Measurements from ENCODE around the gene MIA2.

The MIA2 gene

GRCh38 chr14:39364509-39364908 is 130.8 kb downstream of the MIA2 start:
- no peak for DNase-seq
- TF ChIP-seq CTCF (IDR thresholded peaks at IDR 0.05): no peak
- H3K4me1 ChIP-seq: peaks cover 0 to 2% (median 0%) of the 10 kb centered on the region in 4 donors
- H3K27me3 ChIP-seq: no peaks in the 10 kb centered on the region
- no peak overlapping the region for H3K4me3 ChIP-seq
- peaks cover 0 to 15% (median 10%) of the 10 kb centered on the region in 3 donors for H3K9me3 ChIP-seq
- no peak overlapping the region for H3K27ac ChIP-seq
- H3K36me3 ChIP-seq: peaks cover 11 to 16% (median 14%) of the 10 kb centered on the region in 3 donors
- intact Hi-C loops (cut with DNase I; ENCODE audit: low total_unique reads): no loop called here

GRCh38 chr14:39365354-39365753 is 131.6 kb downstream of the MIA2 start:
- no peak for DNase-seq
- Histone ChIP-seq H3K27ac (no peak overlapping the region), H3K27me3 (no peaks in the 10 kb centered on the region), H3K36me3 (peaks cover 13 to 17% (median 16%) of the 10 kb centered on the region in 3 donors), H3K9me3 (peaks cover 0 to 15% (median 10%) of the 10 kb centered on the region in 3 donors), H3K4me3 (no peak overlapping the region), H3K4me1 (peaks cover 0 to 2% (median 0%) of the 10 kb centered on the region in 4 donors)
- no peak for TF ChIP-seq CTCF (IDR thresholded peaks at IDR 0.05)
- intact Hi-C loops (cut with DNase I; ENCODE audit: low total_unique reads): no loop called here

- DNase-seq: no peak
- Histone ChIP-seq H3K36me3 (peaks cover 11 to 20% (median 16%) of the 10 kb centered on the region in 3 donors), H3K27ac (no peak overlapping the region), H3K4me3 (no peak overlapping the region), H3K9me3 (peaks cover 0 to 15% (median 10%) of the 10 kb centered on the region in 3 donors), H3K27me3 (no peaks in the 10 kb centered on the region), H3K4me1 (peaks cover 0 to 2% (median 0%) of the 10 kb centered on the region in 4 donors)
- no peak for TF ChIP-seq CTCF (IDR thresholded peaks at IDR 0.05)
- intact Hi-C loops (cut with DNase I; ENCODE audit: low total_unique reads): no loop called here
These were observed 133.0 kb downstream of the MIA2 start for GRCh38 chr14:39366460-39367386.

GRCh38 chr14:39367387-39367751 is 133.7 kb downstream of the MIA2 start:
- H3K27ac ChIP-seq: no peak overlapping the region
- H3K36me3 ChIP-seq: peaks cover 11 to 20% (median 16%) of the 10 kb centered on the region in 3 donors
- no peak for TF ChIP-seq CTCF (IDR thresholded peaks at IDR 0.05)
- intact Hi-C loops (cut with DNase I; ENCODE audit: low total_unique reads): no loop called here
- no peak overlapping the region for H3K4me3 ChIP-seq
- peaks cover 0 to 2% (median 0%) of the 10 kb centered on the region in 4 donors for H3K4me1 ChIP-seq
- no peaks in the 10 kb centered on the region for H3K27me3 ChIP-seq
- no peak for DNase-seq
- peaks cover 0 to 15% (median 10%) of the 10 kb centered on the region in 3 donors for H3K9me3 ChIP-seq

- peaks cover 0 to 15% (median 7%) of the 10 kb centered on the region in 3 donors for H3K9me3 ChIP-seq
- H3K27me3 ChIP-seq: no peaks in the 10 kb centered on the region
- H3K36me3 ChIP-seq: peaks cover 11 to 16% (median 16%) of the 10 kb centered on the region in 3 donors
- H3K4me3 ChIP-seq: no peak overlapping the region
- peak in 1 of 2 donors; percentile 25 for DNase-seq
- intact Hi-C loops (cut with DNase I; ENCODE audit: low total_unique reads): no loop called here
- H3K27ac ChIP-seq: no peak overlapping the region
- TF ChIP-seq CTCF (IDR thresholded peaks at IDR 0.05): peak; percentile 26 to 41
- H3K4me1 ChIP-seq: peaks cover 0 to 2% (median 0%) of the 10 kb centered on the region in 4 donors
These were observed 134.7 kb downstream of the MIA2 start for GRCh38 chr14:39368261-39368959.

All from tibial artery (tissue), 4 donors.